Stimulated activated CD4-positive, alpha-beta T cell treated with anti-CD3 and anti-CD28 coated beads, Interleukin-15, amount 100 ng/mL, for 24 hours (primary cell): ENCODE measurements around the gene ERO1B.
A peak's percentile ranks its signal among the peaks of the same experiment; 100 is the strongest.

Experiments
- DNase-seq: peaks from one replicate; pipeline ENCODE4 v3.0.0-alpha.2; 2020

ERO1B gene

DNA sequence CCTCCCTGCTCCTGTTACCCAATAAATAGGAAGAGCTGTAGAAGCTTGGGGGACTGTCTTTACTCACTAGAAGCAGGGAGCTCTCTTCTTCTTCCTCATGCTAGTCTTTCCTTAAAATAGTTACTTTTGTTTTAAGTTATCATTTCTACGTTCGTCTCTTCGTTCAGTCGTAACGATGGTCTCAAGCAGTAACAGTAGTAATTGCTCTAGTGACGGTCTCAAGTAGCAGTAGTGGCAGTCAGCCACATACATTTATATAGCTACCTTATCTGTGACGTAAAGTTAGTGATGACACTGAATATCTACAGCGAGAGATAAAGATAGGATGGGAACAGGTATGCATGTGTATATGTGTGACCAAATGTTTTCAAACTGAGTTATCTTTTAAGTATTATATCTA lies 15.4 kb upstream of the ERO1B start:
- DNase-seq = no peak

DNA sequence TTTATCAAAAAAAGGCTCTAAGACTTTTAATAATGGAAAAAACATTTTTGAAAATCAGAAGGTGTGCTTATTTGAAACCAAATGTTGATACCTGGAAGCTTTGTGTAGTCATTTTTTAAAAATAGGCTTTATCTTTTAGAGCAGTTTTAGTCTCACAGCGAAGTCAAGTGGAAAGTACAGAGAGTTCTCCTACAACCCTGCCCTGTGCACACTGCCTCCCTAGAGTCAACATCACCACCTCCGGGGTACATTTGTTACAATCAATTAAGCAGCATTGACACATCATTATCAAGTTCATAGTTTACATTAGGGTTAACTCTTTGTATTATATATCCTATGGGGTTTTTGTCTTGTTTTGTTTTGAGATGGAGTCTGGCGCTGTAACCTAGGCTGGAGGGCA lies 10.7 kb upstream of the ERO1B start:
- DNase-seq = no peak

DNA sequence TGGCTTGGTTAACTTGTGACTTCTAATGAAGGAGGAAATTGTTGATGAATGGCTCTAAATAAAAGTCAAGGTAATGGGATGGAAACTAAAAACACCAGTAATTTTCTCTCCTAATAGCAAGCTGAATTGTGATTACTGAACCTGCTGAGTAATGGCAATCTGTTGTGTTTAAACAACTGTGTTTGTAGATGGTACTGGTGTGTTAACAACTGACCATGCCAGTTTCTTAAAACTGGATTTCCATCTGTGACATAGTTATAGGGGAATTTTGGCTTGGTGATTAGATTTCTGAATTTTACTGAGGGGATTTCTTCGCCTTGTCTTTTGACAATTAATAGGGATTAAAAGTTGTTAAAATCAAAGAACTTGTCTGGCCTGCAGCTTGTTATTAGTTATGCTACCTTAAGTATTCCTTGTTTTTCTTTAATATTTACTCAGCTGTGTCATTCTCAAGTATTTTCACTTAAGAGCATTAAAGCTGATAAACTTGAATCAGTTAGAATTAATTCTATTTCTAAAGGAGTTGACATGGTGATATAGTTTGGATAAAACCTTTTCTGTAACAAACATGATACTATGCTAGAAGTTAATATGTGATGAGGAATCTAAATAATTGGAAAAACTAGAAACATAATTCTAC lies 7.9 kb upstream of the ERO1B start:
- no peak for DNase-seq

DNA sequence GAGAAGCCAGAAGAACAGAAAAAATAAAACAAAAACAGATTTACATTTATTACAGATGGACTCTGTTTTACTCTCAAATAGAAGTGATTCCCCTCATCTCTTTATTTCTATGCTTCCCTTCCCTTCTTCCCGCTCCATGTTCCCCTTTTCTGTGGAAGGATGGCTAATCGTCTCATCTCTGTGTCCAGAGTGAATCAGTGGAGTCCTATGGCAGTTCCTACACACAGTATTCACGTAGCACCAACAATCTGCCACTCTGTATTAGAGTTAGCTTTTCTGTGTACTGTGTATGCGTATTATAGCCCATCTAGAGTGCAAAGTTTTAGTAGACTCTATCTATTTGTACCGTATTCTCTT lies 6.8 kb upstream of the ERO1B start:
- no peak for DNase-seq

DNA sequence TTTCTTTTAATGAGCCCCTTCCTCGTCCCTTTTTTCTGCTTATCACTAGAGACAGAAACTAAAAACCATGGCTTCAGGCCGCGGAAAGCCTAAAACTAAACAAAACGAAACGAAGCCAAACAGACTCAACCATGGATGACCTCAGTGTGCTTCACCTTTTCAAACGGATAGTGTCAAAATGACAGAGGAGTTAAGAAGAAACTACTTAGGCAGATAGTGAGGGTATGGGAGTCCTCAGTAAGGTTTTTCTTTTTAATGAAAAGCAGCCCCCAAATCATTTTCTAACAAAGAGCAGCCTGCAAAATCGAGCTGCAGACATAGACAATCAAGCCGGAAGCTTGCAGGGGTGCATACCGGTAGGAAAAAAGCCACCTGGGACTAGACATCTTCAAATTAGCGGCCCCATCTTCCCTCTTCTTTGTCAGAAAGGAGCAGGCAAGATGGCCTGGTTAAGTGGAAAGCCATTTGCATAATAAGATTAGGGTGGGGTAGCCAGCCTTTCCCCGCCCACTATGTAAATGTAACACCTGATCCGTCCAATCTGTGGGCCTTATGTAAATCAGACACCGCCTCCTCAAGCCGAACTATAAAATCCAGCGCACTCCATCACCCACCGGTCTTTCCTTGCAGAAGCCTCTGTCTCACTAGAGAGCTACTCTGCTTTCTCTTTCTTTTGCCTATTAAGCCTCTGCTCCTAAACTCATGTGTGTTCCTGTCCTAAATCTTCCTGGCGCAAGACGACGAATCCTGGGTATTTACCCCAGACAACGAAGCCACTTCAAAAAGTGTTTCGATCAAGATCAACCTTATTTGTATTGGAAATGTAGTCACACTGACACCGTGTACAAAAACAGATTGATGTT lies 6.2 kb upstream of the ERO1B start:
- no peak for DNase-seq

DNA sequence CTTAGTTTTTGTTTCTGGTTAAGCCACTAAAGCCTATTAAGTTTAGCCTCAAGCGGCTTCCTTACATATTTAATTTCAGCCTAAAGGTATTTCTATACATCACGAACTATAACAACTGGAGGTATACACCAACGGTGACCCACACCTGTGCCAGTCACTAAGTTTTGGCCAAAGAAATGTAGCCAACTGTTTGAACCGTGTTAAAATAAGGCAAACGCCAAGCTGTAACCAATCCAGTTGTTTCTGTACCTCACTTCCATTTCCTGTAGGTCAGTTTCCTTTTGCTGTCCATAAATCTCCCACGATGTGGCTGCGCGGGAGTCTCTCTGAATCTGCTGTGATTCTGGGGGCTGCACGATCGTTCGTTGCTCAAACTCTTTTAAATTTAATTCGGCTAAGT lies 5.6 kb upstream of the ERO1B start:
- DNase-seq = no peak

DNA sequence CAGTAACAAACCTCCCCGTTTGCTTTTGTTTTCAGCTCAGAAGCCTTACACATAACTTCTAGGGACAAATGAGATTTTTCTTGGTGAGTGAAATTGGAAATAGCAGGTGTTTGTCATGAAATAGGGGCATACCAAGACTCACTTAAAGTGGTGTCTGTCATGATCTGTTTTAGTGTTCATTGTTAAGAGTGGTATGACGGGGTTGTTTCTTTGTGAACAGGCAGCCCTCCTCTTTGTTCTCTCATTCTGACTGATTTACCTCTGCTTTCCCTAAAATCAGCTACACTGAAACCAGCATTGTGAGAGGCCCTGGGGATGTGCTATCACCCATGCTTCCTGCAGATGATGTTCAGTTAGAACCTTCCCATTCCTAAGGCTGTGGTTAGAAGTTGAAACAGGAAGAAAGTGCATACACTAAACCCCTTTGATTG lies 2.5 kb upstream of the ERO1B start:
- peak; percentile 20 for DNase-seq

DNA sequence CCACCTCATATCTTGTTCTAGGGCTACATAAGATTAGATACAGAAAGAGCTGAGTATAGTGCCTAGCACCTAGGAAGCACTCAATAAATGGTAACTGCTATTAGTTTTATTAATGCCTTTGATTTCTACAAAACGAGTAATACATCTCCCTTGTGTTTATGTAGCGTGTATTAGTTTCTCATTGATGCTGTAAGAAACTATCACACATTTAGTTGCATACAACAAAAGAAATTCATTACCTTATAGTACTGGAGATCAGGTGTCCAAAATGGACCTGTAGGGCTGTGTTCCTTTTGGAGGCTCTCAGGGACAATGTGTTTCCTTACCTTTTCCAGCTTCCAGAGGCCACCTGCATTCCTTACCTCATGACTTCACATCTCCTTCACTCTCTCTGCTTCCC lies 961 bp upstream of the ERO1B start:
- no peak for DNase-seq

DNA sequence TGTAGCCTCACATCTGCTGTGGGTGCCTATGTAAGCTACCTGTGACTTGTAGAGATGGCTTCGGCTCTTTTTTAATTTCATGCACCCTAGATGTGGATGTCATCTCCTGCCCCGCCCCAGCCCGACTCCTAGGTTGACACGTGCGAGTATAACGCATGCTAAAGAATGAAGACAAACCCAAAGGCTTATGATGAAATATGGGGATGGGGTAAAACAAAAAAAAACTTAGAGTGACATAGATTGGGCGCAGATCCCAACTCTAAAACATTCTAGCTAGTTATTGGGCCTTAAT lies 613 bp upstream of the ERO1B start:
- DNase-seq = peak; percentile 51

DNA sequence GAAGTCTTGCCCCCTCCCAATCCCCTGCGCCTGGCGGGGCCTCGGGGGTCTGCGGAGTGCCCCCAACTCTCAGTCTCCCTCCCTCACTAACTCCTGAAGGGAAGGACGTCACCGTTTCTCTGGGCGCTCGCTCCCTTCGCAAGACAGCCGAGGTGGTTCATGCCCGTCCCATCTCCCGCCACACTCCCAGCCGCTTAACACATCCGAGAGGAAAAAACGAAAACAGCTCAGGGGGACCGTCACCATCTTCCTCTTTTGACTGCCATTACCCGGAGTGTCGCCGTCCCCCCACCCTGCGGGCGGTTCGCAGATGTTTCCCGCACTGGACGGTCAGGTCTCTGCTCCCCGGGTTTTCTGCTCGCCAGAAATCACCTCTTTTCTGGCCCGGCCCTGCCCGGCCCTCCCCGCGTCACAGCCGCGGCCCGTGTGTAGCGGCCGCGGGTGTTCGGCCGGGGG lies 532 bp downstream of the ERO1B start:
- peak; percentile 45 for DNase-seq

DNA sequence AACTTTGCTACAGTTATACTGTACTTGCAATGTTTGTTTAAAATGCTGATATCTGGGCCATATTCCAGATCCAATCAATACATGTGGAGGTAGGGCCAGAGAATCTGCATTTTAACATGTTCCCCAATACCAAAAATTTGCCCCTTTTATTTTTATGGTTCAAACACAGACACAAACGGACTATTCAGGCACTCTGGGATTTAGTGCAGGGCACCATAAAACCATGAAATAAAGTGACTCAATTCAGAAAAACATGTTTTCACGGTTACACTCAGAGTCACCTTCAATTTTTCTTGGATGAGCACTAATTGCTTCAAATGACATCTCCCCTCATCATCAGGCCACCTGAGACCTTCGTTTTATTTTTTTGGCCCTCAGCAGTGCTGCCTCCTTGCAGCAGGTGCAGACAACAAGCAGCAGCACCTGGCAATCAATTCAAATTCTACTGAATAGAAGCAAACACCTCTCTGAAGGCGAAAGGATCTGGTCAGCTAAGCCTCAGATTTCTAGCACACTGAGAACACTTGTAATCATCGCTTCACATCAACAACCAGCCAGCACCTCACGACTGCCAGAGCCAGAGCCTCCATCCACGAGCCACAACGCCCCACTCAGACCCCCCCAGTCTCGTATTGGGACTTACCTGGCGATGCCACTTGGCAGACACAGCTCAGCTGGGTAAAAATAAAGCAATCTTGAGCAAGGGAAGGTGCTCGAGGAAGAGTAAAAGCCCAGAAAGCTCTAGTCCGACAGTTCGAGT lies 1.1 kb downstream of the ERO1B start:
- DNase-seq = peak; percentile 30

DNA sequence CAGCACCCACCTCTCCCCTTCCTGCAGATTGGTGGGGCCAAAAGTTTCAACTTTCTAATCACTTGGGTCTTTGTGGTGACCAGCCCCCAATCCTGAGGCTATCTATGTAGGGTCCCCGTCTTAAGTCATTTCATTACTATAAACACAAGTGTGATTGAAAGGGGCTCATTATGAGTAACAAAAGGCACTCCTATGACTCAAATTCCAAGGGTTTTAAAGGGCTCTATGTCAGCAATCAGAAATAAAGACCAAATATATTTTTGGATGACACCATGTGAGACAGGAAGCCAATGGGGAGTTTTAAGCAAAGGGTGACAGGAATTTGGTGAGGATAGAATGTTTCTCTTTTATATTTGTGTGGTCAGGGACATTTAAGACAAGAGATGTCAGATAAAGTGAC lies 6.2 kb downstream of the ERO1B start:
- no peak for DNase-seq

DNA sequence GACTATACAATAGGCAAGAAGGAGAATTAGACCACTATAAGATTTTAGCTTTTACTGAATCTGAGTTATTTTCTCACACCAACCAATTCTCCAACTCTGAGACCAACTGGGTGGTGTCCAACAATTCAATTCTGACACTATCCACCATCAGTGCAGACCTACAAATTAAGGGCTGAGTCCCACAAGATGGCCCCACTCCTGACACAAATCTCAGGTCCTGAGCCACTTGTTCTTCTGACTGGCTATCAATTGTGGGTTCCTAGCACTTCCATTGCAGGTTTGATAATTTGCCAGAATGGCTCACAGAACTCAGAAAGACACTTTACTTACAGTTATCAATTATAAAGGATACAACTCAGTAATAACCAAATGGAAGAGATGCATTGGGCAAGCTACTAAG lies 6.7 kb downstream of the ERO1B start:
- DNase-seq = no peak

DNA sequence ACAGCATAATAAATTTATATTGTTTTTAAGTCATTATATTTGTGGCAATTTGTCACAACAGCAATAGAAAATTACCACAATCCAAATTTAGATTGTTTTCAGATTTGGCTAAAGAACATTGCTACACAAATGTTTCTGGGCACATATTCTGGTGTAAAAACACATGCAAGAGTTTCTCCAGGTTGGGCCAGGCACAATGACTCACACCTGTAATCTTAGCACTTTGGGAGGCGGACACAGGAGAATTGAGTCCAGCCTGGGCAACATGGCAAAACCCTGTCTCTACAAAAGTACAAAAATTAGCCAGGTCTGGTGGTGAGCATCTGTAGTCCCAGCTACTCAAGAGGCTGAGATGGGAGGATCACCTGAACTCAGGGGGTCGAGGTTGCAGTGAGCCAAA lies 8.4 kb downstream of the ERO1B start:
- no peak for DNase-seq

DNA sequence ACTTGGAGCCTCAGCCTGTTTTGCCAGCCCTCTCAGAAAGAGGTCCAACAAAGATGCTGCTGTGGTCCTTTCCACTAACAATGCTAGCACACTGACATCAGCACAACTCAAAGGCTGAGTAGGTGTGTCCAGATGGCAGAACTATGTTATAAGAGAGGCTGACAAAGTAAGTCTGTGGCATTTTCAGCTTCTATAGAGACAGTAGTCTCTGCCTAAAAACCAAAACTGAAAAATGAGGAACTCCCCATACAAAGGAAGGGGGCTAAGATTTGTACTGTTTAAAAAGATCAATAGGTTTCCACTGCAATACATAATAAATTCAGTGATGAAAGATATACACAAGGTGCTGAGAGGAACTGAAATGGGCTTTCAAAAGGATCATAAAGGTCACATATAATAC lies 12.3 kb downstream of the ERO1B start:
- no peak for DNase-seq

DNA sequence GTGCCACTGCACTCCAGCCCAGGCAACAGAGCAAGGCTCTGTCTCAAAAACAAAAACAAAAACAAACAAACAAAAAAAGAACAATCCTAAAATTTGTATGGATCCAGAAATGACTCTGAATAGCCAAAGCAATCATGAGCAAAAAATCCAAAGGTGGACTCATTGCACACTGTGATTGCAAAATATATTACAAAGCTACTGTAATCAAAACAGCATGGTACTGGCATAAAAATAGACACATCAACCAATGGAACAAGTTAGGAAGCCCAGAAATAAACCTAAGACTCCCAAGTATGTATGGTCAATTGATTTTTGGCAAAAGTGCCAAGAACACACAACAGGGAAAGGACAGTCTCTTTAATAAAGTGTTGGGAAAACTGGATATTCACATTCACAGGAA lies 19.9 kb downstream of the ERO1B start:
- no peak for DNase-seq

DNA sequence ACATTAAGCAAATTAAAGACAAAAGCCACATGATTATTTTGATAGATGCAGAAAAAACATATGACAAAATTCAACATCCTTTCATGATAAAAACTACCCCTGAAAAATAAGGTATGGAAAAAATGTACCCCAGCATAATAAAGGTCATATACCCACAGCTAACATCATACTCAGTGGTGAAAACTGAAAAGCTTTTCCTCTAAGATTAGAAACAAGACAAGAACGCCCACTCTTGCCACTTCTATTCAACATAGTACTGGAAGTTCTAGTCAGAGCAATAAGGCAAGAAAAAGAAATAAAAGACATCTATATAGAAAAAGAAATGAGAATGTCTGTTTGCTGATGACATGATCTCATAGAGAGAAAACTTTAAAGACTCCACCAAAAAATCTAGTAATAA lies 20.7 kb downstream of the ERO1B start:
- no peak for DNase-seq

DNA sequence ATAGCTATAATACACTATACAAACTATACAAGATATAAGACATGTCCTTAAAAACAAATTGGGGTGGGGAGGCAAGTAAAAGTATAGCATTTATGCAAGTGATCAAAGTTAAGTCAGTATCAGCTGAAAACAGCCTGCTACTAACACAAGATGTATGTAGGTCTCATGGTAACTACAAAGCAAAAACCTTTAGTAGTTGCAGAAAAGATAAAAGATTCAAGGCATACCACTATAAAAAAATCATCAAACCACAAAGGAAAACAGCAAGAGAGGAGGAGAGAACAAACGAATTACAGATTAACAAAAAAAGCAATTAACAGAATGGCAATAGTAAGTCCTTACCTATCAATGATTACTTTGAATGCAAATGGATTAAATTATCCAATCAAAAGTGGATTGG lies 22.7 kb downstream of the ERO1B start:
- no peak for DNase-seq

DNA sequence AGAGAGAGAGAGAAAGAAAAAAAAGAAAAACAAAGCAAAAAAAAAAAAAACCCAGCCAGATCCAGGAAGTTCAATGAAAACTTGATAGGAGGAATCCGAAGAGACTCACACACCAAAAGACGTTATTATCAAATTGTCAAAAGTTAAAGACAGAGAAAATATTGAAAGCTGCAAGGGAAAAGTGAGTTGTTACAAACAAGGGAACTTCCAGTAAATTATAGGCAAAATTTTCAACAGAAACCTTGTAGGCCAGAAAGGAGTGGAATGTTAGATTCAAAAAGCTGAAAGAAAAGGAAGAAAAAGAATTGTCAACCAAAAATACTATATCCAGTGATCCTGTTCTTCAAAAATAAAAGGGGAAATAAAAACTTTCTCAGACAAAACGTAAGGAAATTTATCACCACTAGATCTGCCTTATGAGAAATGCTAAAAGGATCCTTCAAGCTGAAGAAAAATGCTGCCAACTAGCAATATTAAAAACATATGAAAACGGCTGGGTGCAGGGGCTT lies 23.6 kb downstream of the ERO1B start:
- no peak for DNase-seq

DNA sequence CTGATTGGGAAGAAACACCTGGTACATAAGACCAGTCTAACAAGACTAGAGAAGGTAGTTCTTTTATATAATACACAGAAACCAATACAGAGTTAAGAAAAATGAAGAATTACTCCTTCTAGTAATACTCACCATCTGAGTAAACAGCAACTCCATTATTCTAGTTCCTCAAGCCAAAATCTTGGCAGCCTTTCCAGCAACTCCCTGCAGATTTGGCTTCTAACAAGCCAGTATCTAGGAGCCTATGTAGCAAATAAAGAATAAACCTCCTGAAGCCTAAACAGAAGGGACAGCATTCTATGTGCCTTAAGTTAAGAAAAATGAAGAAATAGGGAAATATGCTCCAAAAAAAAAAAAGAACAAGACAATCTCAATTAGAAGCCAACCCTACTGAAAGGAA lies 24.5 kb downstream of the ERO1B start:
- DNase-seq = no peak

DNA sequence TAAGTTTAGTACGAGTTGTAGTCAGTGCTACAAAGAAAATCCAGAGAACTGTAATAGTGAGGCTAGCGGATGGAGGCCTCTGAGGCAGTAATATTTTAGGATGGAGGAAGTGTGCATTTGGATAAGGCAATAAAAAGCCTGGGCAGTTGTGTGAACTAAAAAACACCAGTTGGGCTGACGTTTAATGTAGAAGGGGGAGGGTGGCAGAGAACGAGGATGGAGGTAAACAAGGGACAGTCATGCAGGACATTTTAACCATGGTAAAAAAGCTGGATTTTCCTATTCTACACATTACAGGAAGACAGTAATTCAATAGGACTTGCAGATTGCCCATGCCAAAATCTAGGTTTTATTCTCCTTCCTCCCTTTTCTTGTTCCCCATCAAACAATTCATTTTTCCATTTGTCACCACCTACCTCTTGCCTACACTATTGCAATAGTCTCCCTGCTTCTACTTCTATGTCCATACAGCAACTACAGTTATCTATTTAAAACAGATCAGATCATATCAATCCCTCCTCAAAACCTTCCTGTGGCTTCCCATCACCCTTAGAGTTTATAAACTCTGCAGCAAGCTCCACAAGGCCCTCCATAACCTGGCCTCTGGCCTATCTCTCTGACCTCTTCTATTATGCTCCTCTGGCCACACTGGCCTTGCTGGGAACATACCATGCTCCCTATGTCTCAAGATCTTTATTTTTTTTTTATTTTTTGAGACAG lies 27.7 kb downstream of the ERO1B start:
- DNase-seq = no peak

DNA sequence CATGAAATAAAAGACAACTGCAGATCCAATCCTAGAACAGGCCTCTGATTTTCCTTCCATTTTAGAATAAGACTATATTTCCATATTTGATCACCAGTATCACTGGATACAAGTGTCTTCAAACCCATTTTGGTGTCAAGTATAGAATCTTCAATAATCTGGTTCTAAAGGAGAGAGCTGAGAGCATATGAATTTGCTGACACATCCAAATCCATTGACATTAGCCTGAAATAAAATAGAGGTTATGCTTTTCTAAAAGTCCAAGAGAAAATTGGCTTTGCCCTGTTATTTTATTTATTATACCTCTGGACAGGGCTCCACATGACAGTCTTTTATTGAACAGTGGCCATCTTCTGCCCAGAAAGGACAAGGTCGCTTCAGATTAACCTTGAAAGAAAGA lies 28.6 kb downstream of the ERO1B start:
- no peak for DNase-seq

DNA sequence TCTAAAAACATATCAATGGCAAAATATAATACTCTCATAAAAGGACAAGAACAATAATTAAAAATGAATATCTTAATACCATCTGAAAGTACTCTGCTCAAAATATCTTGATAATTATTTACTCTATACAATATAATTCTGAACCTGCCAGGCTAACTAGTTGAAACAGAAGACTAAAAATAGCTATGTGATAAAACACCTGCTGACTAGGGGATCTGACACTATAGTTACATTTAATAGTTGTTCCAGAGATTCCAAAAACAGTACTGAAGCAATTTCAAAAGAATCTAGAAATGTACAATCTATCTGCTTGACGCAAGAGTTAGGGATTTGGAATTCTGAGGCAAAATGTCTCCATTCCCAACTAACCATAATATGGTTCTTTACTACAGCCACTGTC lies 30.2 kb downstream of the ERO1B start:
- DNase-seq = no peak
